Endothelial cell of umbilical vein (primary cell): ENCODE results near the gene SERPINA12. TPM values are rescaled to one million over a fixed set of nuclear protein-coding genes. Genes with fewer than 3 reads are reported as not detected.

Experiments used
- BruUV-seq: library from RNA; stranded (reverse); fragments of 400-500 nt; replicated peaks from 2 replicates; lab custom pipeline; 2021; lab: Mats Ljungman, UMichigan
- CTCF ChIA-PET: fragments of 300-600, 350-600 bp; sonication (Branson Sonifier 250); formaldehyde crosslinking; loops from one replicate; lab custom pipeline; 2021; ENCODE audit warnings: antibody characterized with exemption, inconsistent platforms; lab: Charles Lee
- POLR2A ChIA-PET: fragments of 300-600, 350-600 bp; sonication (Branson Sonifier 250); formaldehyde crosslinking; loops from one replicate; lab custom pipeline; 2021; ENCODE audit warnings: antibody characterized with exemption, inconsistent platforms; lab: Charles Lee
- DNase-seq: peaks from one replicate; pipeline ENCODE4 v3.0.0-alpha.2; 2011; ENCODE audit warnings: low read depth, low spot score
- FAIRE-seq: peaks from 2 replicates; lab custom pipeline; 2011; peaks lifted over from hg19 to GRCh38; lab: Jason Lieb, UNC
- H2AFZ ChIP-seq: 2 replicates; pipeline ENCODE4 v1.6.0; 2012; ENCODE audit warnings: low read depth, low read length, control low read depth, inconsistent platforms
- H3K27ac ChIP-seq: 2 replicates; pipeline ENCODE4 v1.5.1; 2011; ENCODE audit warnings: low read depth, mild to moderate bottlenecking, control low read depth, low read length, moderate library complexity; ENCODE audit not compliant: insufficient read depth
- H3K27me3 ChIP-seq, 2 experiments: 2 replicates each; pipeline versions ENCODE4 v1.6.0 to v1.6.1; 2011; ENCODE audit warnings: low read length in 2 of 2, mixed read lengths in 1 of 2; ENCODE audit not compliant: control insufficient read depth in 2 of 2, insufficient read depth in 2 of 2
- H3K36me3 ChIP-seq, 2 experiments: 2 replicates in 1 of 2; 3 replicates in 1 of 2; pipeline ENCODE4 v1.5.1; 2011; ENCODE audit warnings: low read length in 2 of 2, mild to moderate bottlenecking in 1 of 2, moderate library complexity in 1 of 2; ENCODE audit not compliant: control insufficient read depth in 2 of 2, insufficient read depth in 2 of 2; ENCODE audit errors: extremely low read depth in 1 of 2
- H3K4me1 ChIP-seq: 3 replicates; pipeline ENCODE4 v1.5.1; 2011; ENCODE audit warnings: mild to moderate bottlenecking, low read length; ENCODE audit not compliant: control insufficient read depth, insufficient read depth; ENCODE audit errors: extremely low read depth
- H3K4me2 ChIP-seq: 2 replicates; pipeline ENCODE4 v1.6.1; 2011; ENCODE audit warnings: low read length, control low read depth, mixed read lengths; ENCODE audit not compliant: insufficient read depth
- H3K4me3 ChIP-seq, 3 experiments: fragments of 200-600 bp in 1 of 3; sonication (generic), shearing (Covaris generic) in 1 of 3; replicated peaks in 1 of 3; 2 replicates each; pipeline ENCODE4 v1.5.1; 2011 to 2016; ENCODE audit warnings: control low read depth in 3 of 3, low read length in 3 of 3, mild to moderate bottlenecking in 2 of 3, inconsistent platforms in 1 of 3, low read depth in 1 of 3, moderate library complexity in 1 of 3; ENCODE audit not compliant: insufficient read depth in 1 of 3
- H3K79me2 ChIP-seq: 2 replicates; pipeline ENCODE4 v1.6.0; 2012; ENCODE audit warnings: low read length, inconsistent platforms; ENCODE audit not compliant: control insufficient read depth, insufficient read depth
- H3K9ac ChIP-seq: replicated peaks from 2 replicates; pipeline ENCODE3; 2011; ENCODE audit warnings: low read length, control low read depth; ENCODE audit not compliant: insufficient read depth; ENCODE audit errors: extremely low read depth
- H3K9me1 ChIP-seq: replicated peaks from 3 replicates; pipeline ENCODE4 v1.6.0; 2011; ENCODE audit warnings: mild to moderate bottlenecking, low read length; ENCODE audit not compliant: control insufficient read depth, insufficient read depth; ENCODE audit errors: extremely low read depth
- H3K9me3 ChIP-seq: replicated peaks from 2 replicates; pipeline ENCODE4 v1.5.1; 2012; ENCODE audit warnings: low read length, inconsistent platforms; ENCODE audit not compliant: control insufficient read depth, insufficient read depth
- H4K20me1 ChIP-seq: replicated peaks from 2 replicates; pipeline ENCODE3; 2011; ENCODE audit warnings: mild to moderate bottlenecking, low read length; ENCODE audit not compliant: control insufficient read depth, insufficient read depth; ENCODE audit errors: extremely low read depth
- CTCF ChIP-seq, 2 donors: IDR thresholded peaks; 1 replicate in 1 of 2; 2 replicates in 1 of 2; pipeline ENCODE4 v1.5.1; 2011; ENCODE audit warnings: low read length in 2 of 2, mild to moderate bottlenecking in 2 of 2, moderate library complexity in 2 of 2, control low read depth in 1 of 2, inconsistent platforms in 1 of 2, low read depth in 1 of 2; ENCODE audit not compliant: insufficient read depth in 1 of 2; ENCODE audit errors: extremely low read depth in 1 of 2
- EZH2 ChIP-seq: IDR thresholded peaks from 2 replicates; pipeline ENCODE4 v1.6.1; 2012; ENCODE audit warnings: borderline replicate concordance, low read depth, mild to moderate bottlenecking, moderate library complexity, low read length, inconsistent platforms; ENCODE audit not compliant: severe bottlenecking
- FOS ChIP-seq: IDR thresholded peaks from 2 replicates; pipeline ENCODE4 v1.6.1; 2011; ENCODE audit warnings: mild to moderate bottlenecking, low read length, moderate library complexity, borderline replicate concordance; ENCODE audit not compliant: insufficient read depth
- GATA2 ChIP-seq: IDR thresholded peaks from 2 replicates; pipeline ENCODE4 v1.7.0; 2011; ENCODE audit warnings: low read depth, mild to moderate bottlenecking, moderate library complexity, mixed read lengths, low read length; ENCODE audit not compliant: insufficient read length, insufficient read depth
- JUN ChIP-seq: IDR thresholded peaks from 2 replicates; pipeline ENCODE4 v1.6.1; 2011; ENCODE audit warnings: borderline replicate concordance, low read depth; ENCODE audit not compliant: insufficient read length, insufficient read depth
- MAX ChIP-seq: IDR thresholded peaks from 2 replicates; pipeline ENCODE4 v1.6.1; 2011; ENCODE audit not compliant: insufficient read depth, insufficient read length
- MYC ChIP-seq: IDR thresholded peaks from one replicate; pipeline ENCODE4 v1.6.1; 2011; ENCODE audit warnings: mild to moderate bottlenecking, low read depth, low read length
- POLR2A ChIP-seq: IDR thresholded peaks from 2 replicates; pipeline ENCODE4 v1.6.1; 2012; ENCODE audit warnings: low read depth, mild to moderate bottlenecking, control low read depth, low read length
- POLR2AphosphoS5 ChIP-seq: IDR thresholded peaks from 2 replicates; pipeline ENCODE4 v1.6.1; 2012; ENCODE audit warnings: low read depth, mild to moderate bottlenecking, control low read depth, low read length, moderate library complexity; ENCODE audit not compliant: insufficient read depth
- dilution Hi-C: fragments of 300-500 bp; cut with MboI; formaldehyde crosslinking; loops from one replicate; pipeline ENCODE4 v1.15.0; 2019; ENCODE audit warnings: low sequenced_read_pairs; ENCODE audit not compliant: extremely low pct_ligation_motif_present
- intact Hi-C: fragments of 100-400 bp; cut with micrococcal nuclease; formaldehyde crosslinking; loops from one replicate; pipeline ENCODE4 v1.10.0; 2022
- polyA plus RNA-seq, 4 experiments: library from polyadenylated mRNA; depleted of rRNA in 3 of 4; stranded (reverse) in 3 of 4; unstranded in 1 of 4; fragments of >200 nt; gene quantifications; 2 replicates each; pipeline versions ENCODE4 v1.2.1 to v1.2.3, GENCODE V29; 2011 to 2012; ENCODE audit warnings: missing spikeins in 1 of 4
- total RNA-seq: library from RNA; stranded (reverse); gene quantifications from 2 replicates; pipeline ENCODE4 v1.2.3, GENCODE V29; 2021

Gene SERPINA12
- total and polyA plus RNA-seq, 2 donors (not counting 3 experiments of a cell fraction or from before 2014, with no cell fraction given) = not detected

- no peak overlapping the region for H3K4me3 ChIP-seq
- CTCF ChIA-PET = no interaction called here
- no peak overlapping the region for H3K27ac ChIP-seq
- no peak overlapping the region for H3K9ac ChIP-seq
- DNase-seq (no peak), FAIRE-seq (no peak)
- no TSS peak for BruUV-seq
- no peaks in the 10 kb centered on the region for H3K79me2 ChIP-seq
- intact Hi-C loops (no loop called here), dilution Hi-C loops (no loop called here)
- POLR2A ChIA-PET = no interaction called here
- H3K9me3 ChIP-seq = no peaks in the 10 kb centered on the region
- no peaks in the 10 kb centered on the region for H3K36me3 ChIP-seq
- H2AFZ ChIP-seq = no peak overlapping the region
- H3K4me2 ChIP-seq = no peak overlapping the region
- TF ChIP-seq POLR2A = no peak
- no peak for TF ChIP-seq GATA2
- no peak for TF ChIP-seq JUN
- no peak for TF ChIP-seq POLR2AphosphoS5
- TF ChIP-seq FOS = no peak
- no peak for TF ChIP-seq CTCF (IDR thresholded peaks at IDR 0.05; ENCODE audit: extremely low read depth in 1 of 2, insufficient read depth in 1 of 2, low read depth in 1 of 2, low read length in 2 of 2)
- no peak for TF ChIP-seq MAX
- no peak for TF ChIP-seq EZH2
- no peak for TF ChIP-seq MYC
- no peaks in the 10 kb centered on the region for H4K20me1 ChIP-seq
- H3K9me1 ChIP-seq = no peaks in the 10 kb centered on the region
- H3K4me1 ChIP-seq = no peaks in the 10 kb centered on the region
- no peaks in the 10 kb centered on the region for H3K27me3 ChIP-seq
These were observed 49.6 kb upstream of the SERPINA12 start for GRCh38 chr14:94558842-94559241.
